ENCODE measurements around the gene AMZ2.
A peak's percentile ranks its signal among the peaks of the same experiment; 100 is the strongest.
"Not testable (repeated sequence)": the region's sequence is repeated elsewhere in the genome, so short reads cannot be mapped to it uniquely, and the experiment has no call there.

The AMZ2 gene

GRCh38 chr17:68277807-68278206, 30.0 kb downstream of the AMZ2 start:
- Histone ChIP-seq H3K27me3 (ENCODE audit: low read depth, low read length) (no peaks in the 10 kb centered on the region), H3K36me3 (replicated peaks; ENCODE audit: low read depth, low read length) (peaks cover 49% of the 10 kb centered on the region), H2AFZ (ENCODE audit: low read depth, low read length) (no peak overlapping the region), H3K27ac (ENCODE audit: low read length) (no peak overlapping the region), H3K4me2 (ENCODE audit: low read length) (no peak overlapping the region), H3K4me1 (ENCODE audit: low read length) (no peaks in the 10 kb centered on the region), H3K9me3 (ENCODE audit: insufficient read depth, low read length) (no peaks in the 10 kb centered on the region), H3K4me3 (ENCODE audit: low read length) (no peak overlapping the region), H3K79me2 (ENCODE audit: low read length) (peaks cover 23% of the 10 kb centered on the region), H4K20me1 (ENCODE audit: insufficient read depth, low read length) (no peaks in the 10 kb centered on the region), H3K9ac (ENCODE audit: low read length) (no peak overlapping the region)
- no peak for TF ChIP-seq EZH2phosphoT487 (IDR thresholded peaks at IDR 0.05; ENCODE audit: low read depth)
- no peak for TF ChIP-seq CTCF (IDR thresholded peaks at IDR 0.05; ENCODE audit: low read depth, low read length)

DNA sequence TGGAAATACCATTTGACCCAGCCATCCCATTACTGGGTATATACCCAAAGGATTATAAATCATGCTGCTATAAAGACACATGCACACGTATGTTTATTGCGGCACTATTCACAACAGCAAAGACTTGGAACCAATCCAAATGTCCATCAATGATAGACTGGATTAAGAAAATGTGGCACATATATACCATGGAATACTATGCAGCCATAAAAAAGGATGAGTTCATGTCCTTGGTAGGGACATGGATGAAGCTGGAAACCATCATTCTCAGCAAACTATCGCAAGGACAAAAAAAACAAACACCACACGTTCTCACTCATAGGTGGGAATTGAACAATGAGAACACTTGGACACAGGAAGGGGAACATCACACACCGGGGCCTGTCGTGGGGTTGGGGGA, 34.1 kb downstream of the AMZ2 start:
- not testable (repeated sequence) for H3K9me3 ChIP-seq (ENCODE audit: insufficient read depth, low read length); H2AFZ ChIP-seq (ENCODE audit: low read depth, low read length); H3K9ac ChIP-seq (ENCODE audit: low read length); H4K20me1 ChIP-seq (ENCODE audit: insufficient read depth, low read length); H3K27me3 ChIP-seq (ENCODE audit: low read depth, low read length); H3K4me3 ChIP-seq (ENCODE audit: low read length); H3K4me2 ChIP-seq (ENCODE audit: low read length); H3K27ac ChIP-seq (ENCODE audit: low read length)
- H3K79me2 ChIP-seq (ENCODE audit: low read length): peaks cover 51% of the 10 kb centered on the region
- H3K36me3 ChIP-seq (replicated peaks; ENCODE audit: low read depth, low read length): peaks cover 40% of the 10 kb centered on the region
- H3K4me1 ChIP-seq (ENCODE audit: low read length): peaks cover 15% of the 10 kb centered on the region

GRCh38 chr17:68288375-68288774, 40.5 kb downstream of the AMZ2 start:
- peaks cover 50% of the 10 kb centered on the region for H3K4me1 ChIP-seq (ENCODE audit: low read length)
- H3K27ac ChIP-seq (ENCODE audit: low read length): peak overlapping the region; percentile 99
- peak overlapping the region; percentile 92 for H3K4me3 ChIP-seq (ENCODE audit: low read length)
- peak overlapping the region; percentile 96 for H3K4me2 ChIP-seq (ENCODE audit: low read length)
- no peak for TF ChIP-seq EZH2phosphoT487 (IDR thresholded peaks at IDR 0.05; ENCODE audit: low read depth)
- TF ChIP-seq CTCF (IDR thresholded peaks at IDR 0.05; ENCODE audit: low read depth, low read length): no peak
- H4K20me1 ChIP-seq (ENCODE audit: insufficient read depth, low read length): no peaks in the 10 kb centered on the region
- no peaks in the 10 kb centered on the region for H3K9me3 ChIP-seq (ENCODE audit: insufficient read depth, low read length)
- peaks cover 10% of the 10 kb centered on the region for H3K36me3 ChIP-seq (replicated peaks; ENCODE audit: low read depth, low read length)
- peaks cover 72% of the 10 kb centered on the region for H3K79me2 ChIP-seq (ENCODE audit: low read length)
- no peaks in the 10 kb centered on the region for H3K27me3 ChIP-seq (ENCODE audit: low read depth, low read length)
- peak overlapping the region; percentile 92 for H3K9ac ChIP-seq (ENCODE audit: low read length)
- no peak overlapping the region for H2AFZ ChIP-seq (ENCODE audit: low read depth, low read length)

- Histone ChIP-seq H3K4me2 (ENCODE audit: low read length) (peak overlapping the region; percentile 96), H2AFZ (ENCODE audit: low read depth, low read length) (no peak overlapping the region), H3K79me2 (ENCODE audit: low read length) (peaks cover 76% of the 10 kb centered on the region), H3K9me3 (ENCODE audit: insufficient read depth, low read length) (no peaks in the 10 kb centered on the region), H3K4me1 (ENCODE audit: low read length) (peaks cover 54% of the 10 kb centered on the region), H3K9ac (ENCODE audit: low read length) (peak overlapping the region; percentile 92), H3K27ac (ENCODE audit: low read length) (peak overlapping the region; percentile 99), H3K4me3 (ENCODE audit: low read length) (peak overlapping the region; percentile 92), H3K27me3 (ENCODE audit: low read depth, low read length) (no peaks in the 10 kb centered on the region), H3K36me3 (replicated peaks; ENCODE audit: low read depth, low read length) (peaks cover 10% of the 10 kb centered on the region), H4K20me1 (ENCODE audit: insufficient read depth, low read length) (no peaks in the 10 kb centered on the region)
- TF ChIP-seq EZH2phosphoT487 (IDR thresholded peaks at IDR 0.05; ENCODE audit: low read depth) (no peak), CTCF (IDR thresholded peaks at IDR 0.05; ENCODE audit: low read depth, low read length) (no peak; the same call in 1 of the 2 replicates)
These were observed 41.0 kb downstream of the AMZ2 start for GRCh38 chr17:68288804-68289203.

- Histone ChIP-seq H3K4me3 (ENCODE audit: low read length) (peak overlapping the region; percentile 92), H3K9me3 (ENCODE audit: insufficient read depth, low read length) (no peaks in the 10 kb centered on the region), H3K4me1 (ENCODE audit: low read length) (peaks cover 53% of the 10 kb centered on the region), H3K9ac (ENCODE audit: low read length) (peak overlapping the region; percentile 92), H4K20me1 (ENCODE audit: insufficient read depth, low read length) (no peaks in the 10 kb centered on the region), H3K27ac (ENCODE audit: low read length) (peak overlapping the region; percentile 99), H2AFZ (ENCODE audit: low read depth, low read length) (no peak overlapping the region), H3K4me2 (ENCODE audit: low read length) (peak overlapping the region; percentile 96), H3K79me2 (ENCODE audit: low read length) (peaks cover 80% of the 10 kb centered on the region), H3K36me3 (replicated peaks; ENCODE audit: low read depth, low read length) (peaks cover 10% of the 10 kb centered on the region), H3K27me3 (ENCODE audit: low read depth, low read length) (no peaks in the 10 kb centered on the region)
- TF ChIP-seq CTCF (IDR thresholded peaks at IDR 0.05; ENCODE audit: low read depth, low read length) (no peak), EZH2phosphoT487 (IDR thresholded peaks at IDR 0.05; ENCODE audit: low read depth) (no peak)
These were observed 41.6 kb downstream of the AMZ2 start for GRCh38 chr17:68289473-68289872.

Measured in OCI-LY3 (cell line).